Loucy (cell line): ENCODE data around the gene AMOTL1.

Experiments used
- EZH2phosphoT487 ChIP-seq: fragments of 200-600 bp; IDR thresholded peaks from 2 replicates; pipeline ENCODE4 v1.6.1; 2018; ENCODE audit warnings: antibody characterized with exemption, mild to moderate bottlenecking, moderate library complexity, borderline replicate concordance
- TF ChIP-seq, protein P1 (sequence below): fragments of 200-600 bp; sonication (generic); conservative IDR thresholded peaks from 2 replicates; pipeline ENCODE4 v1.5.1; 2014; ENCODE audit warnings: mild to moderate bottlenecking, antibody characterized with exemption, low read length

DNA sequence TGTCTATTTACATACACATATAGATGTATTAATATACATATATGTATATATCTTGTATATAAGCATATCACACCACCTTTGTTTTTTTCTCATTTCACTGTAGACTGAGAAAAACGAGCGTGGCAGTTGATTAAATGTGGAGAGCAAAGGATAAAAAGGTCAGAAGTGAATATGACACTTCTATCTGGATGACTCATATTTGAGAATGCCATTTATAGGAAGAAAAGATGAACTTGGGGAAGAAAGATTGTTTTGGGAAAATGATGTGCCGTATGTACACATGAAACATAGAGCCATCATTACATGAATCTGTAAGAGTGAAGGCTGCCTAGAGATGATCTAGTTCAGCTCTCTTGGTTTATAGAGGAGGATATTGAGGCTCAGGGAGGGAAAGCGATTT, 28.7 kb downstream of the AMOTL1 start:
- no peak for TF ChIP-seq EZH2phosphoT487
- TF ChIP-seq, protein P1, sequence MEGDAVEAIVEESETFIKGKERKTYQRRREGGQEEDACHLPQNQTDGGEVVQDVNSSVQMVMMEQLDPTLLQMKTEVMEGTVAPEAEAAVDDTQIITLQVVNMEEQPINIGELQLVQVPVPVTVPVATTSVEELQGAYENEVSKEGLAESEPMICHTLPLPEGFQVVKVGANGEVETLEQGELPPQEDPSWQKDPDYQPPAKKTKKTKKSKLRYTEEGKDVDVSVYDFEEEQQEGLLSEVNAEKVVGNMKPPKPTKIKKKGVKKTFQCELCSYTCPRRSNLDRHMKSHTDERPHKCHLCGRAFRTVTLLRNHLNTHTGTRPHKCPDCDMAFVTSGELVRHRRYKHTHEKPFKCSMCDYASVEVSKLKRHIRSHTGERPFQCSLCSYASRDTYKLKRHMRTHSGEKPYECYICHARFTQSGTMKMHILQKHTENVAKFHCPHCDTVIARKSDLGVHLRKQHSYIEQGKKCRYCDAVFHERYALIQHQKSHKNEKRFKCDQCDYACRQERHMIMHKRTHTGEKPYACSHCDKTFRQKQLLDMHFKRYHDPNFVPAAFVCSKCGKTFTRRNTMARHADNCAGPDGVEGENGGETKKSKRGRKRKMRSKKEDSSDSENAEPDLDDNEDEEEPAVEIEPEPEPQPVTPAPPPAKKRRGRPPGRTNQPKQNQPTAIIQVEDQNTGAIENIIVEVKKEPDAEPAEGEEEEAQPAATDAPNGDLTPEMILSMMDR, result no peak
